HG03432 (cell line): ENCODE data around the gene MRPL28.
"Not testable (repeated sequence)": the region's sequence is repeated elsewhere in the genome, so short reads cannot be mapped to it uniquely, and the experiment has no call there.

Experiments
- ATAC-seq: cut with Tn5 transposase; IDR thresholded peaks from one replicate; pipeline ENCODE4 v1.9.1; 2021; ENCODE audit warnings: mild to moderate bottlenecking, moderate library complexity; ENCODE audit not compliant: unreplicated experiment

MRPL28 gene

DNA sequence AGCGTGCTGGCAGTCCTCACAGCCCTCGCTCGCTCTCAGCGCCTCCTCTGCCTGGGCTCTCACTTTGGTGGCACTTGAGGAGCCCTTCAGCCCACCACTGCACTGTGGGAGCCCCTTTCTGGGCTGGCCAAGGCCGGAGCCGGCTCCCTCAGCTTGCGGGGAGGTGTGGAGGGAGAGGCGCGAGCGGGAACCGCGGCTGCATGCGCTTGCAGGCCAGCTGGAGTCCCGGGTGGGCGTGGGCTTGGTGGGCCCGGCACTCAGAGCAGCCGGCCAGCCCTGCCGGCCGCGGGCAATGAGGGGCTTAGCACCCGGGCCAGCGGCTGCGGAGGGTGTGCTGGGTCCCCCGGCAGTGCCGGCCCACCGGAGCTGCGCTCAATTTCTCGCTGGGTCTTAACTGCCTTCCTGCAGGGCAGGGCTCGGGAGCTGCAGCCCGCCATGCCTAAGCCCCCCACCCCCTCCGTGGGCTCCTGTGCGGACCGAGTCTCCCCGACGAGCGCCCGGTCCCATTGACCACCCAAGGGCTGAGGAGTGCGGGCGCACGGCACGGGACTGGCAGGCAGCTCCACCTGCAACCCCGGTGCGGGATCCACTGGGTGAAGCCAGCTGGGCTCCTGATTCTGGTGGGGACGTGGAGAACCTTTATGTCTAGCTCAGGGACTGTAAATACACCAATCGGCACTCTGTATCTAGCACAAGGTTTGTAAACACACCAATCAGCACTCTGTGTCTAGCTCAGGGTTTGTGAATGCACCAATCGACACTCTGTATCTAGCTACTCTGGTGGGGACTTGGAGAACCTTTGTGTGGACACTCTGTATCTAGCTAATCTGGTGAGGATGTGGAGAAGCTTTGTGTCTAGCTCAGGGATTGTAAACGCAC is 29.0 kb downstream of the MRPL28 start:
- ATAC-seq, result not testable (repeated sequence)

DNA sequence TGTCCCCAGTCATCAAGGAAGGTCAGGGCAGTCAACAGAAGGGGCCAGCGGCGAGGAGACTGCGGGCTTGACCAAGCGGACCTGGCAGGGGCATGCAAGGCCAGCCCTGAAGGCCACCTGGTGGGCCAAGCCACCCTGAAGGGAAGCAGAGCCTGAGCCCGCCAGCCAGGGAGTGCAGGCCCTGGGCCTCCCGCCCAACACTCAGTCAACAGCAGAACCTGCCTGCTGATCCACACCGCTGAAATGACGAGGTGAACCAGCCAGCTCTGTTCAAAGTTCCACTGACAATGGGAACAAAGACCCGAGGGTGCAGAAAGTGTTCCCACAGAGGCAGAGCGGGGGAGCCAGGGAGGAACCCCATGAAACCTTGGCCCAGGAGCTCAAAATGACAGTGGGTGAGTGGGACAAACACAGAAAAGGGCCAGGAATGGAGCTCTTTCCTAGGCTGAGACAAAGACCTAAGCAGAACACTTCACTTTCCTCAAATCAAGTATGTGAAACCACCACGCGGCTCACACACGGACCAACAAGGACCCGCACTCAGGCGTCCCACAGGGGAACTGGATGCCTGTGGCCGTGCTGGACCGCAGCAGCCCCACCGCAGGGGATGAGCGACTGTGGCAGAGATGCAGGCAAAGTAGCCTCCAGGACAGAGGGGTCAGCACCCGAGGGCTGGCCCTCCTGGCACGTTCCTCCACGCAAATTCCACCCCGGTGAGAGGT is 29.8 kb downstream of the MRPL28 start:
- ATAC-seq, result no peak

DNA sequence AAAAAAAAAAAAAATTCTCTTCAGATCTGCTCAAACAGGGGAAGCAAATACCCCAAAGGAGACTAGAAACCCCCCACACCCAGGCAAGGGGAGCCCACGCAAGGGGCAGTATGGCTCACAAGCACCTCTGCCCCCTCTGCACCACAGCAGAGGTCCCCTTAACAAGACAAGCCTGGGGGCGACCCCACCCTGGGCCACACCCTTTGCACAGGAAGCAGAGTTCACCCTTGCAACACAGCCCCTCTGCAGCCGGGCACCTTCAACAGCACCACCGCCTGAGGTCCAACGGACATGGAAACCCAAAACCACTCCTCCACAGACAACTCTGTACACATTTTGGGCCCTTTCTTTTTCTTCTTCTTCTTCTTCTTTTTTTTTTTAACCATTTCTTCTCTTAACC is 30.7 kb downstream of the MRPL28 start:
- ATAC-seq, result no peak

DNA sequence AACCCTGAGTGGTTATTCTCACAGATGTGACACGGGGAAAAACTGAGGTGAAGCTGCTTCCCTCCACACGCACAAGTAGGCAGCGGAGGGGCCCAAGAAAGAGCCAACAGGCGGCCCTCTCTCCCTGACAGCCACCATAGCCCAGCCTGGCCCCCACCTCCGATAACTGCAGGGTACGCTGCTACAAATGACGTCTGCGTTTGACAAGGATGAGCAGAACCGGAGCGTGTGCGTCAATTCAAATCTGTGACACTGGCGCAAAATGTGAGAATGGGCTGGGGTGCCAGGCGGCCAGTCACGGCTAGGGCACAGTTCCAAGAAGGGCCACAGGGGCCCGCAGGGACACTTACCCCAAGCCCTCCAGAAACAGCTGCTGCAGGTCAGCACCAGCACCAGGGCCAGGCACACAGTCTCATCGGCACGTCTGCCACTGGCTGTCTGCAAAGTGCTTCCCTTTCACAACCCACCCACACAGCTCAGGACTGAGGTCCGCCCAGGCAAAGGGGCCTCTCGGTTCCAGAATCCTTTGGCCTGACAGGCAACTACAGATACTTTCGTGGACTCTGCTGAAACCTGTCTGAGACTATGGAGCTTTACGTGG is 32.3 kb downstream of the MRPL28 start:
- no peak for ATAC-seq

DNA sequence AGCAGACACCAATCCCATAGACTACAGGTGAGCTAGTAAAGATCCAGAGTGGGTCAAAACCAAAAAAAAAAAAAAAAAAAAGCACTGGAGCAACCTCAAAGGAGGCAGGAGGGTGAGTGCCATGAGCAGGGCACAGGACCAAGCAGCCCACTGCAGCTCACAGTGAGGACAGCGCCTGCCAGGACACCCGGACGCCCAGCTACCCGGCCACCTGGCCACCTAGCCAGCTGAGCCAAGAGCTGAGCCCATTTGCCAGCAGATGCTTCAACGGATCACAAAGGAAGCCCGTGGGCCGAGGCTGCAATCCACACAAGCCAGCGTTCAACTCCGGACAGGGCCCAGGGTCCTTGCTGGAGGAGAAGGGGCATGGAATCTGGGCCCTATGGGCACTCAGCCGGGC is 32.9 kb downstream of the MRPL28 start:
- ATAC-seq, result no peak

DNA sequence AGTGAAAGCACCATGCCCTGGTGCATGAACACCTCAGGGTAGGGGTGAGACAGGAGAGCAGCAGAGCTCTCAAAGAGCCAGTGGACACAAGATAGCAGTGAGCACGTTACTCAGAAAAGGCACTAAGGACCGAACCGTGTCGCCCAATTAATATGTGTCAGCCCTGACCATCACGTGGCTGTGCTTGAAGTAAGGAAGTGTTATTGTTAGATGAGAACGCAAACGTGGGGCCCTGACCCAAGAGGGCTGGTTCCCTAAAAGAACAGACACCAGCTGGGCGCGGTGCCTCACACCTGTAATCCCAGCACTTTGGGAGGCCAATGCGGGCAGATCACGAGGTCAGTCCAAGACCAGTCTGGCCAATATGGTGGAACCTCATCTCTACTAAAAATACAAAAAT is 34.1 kb downstream of the MRPL28 start:
- ATAC-seq, result no peak

DNA sequence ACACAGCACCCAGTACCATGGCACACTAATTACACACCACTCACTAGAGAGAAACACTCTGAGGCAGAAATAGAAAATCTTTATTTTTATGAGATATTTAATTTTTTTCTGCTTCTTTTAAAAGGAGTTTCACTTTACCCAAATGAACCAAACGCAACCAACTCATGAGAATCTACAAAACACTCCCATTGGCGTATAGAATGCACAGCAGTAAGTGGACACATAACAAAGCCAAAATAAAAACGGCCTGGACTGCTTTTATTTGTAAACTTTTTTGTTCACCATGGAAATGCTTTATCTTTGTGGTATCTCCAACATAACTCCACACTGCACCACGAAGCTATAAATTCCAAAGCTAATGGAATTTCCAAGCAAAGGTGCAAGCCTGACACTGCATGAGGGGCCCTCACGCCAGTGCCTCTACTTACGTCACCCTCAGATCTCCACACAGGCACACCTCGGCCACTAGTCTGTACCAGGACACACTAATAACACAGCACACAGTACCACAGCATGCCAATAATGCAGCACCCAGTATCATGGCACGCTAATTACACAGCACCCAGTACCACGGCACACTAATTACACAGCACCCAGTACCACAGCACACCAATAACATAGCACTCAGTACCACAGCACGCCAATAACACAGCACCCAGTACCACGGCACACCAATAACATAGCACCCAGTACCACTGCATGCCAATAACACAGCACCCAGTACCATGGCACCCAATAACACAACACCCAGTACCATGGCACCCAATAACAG is 35.3 kb downstream of the MRPL28 start:
- ATAC-seq, result not testable (repeated sequence)

DNA sequence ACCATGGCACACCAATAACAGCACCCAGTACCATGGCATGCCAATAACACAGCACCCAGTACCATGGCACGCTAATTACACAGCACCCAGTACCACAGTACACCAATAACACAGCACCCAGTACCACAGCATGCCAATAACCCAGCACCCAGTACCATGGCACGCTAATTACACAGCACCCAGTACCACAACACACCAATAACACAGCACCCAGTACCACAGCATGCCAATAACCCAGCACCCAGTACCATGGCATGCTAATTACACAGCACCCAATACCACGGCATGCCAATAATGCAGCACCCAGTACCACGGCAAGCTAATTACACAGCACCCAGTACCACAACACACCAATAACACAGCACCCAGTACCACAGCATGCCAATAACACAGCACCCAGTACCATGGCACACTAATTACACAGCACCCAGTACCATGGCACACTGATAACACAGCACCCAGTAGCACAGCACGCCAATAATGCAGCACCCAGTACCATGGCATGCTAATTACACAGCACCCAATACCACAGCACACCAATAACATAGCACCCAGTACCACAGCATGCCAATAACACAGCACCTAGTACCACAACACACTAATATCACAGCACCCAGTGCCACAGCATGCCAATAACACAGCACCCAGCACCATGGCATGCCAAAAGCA is 36.0 kb downstream of the MRPL28 start:
- ATAC-seq, result not testable (repeated sequence)

DNA sequence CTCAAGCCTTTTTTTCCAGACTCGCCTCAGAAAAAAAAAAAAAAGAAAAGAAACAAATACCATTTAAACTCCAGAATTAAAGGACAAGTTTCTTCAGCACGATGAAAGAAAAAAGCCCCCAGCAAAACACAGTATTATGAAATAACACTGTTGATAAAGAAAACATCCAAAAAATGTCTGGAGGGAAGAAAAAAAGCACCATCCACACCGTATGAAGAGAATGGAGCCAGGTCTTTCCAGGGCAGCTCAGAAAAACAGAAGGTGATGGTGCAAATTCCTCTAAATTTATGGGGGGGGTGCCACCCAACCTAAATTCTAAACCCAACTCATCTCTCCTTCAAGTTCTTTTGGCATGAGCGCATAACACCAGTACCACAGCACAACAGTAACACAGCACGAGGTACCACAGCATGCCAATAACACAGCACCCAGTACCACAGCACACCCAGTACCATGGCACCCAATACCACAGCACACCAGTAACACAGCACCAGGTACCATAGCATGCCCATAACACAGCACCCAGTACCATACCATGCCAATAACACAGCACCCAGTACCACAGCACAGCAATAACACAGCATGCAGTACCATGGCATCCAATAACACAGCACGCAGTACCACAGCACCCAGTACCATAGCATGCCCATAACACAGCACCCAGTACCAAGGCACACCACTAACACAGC is 36.8 kb downstream of the MRPL28 start:
- ATAC-seq, result no peak

DNA sequence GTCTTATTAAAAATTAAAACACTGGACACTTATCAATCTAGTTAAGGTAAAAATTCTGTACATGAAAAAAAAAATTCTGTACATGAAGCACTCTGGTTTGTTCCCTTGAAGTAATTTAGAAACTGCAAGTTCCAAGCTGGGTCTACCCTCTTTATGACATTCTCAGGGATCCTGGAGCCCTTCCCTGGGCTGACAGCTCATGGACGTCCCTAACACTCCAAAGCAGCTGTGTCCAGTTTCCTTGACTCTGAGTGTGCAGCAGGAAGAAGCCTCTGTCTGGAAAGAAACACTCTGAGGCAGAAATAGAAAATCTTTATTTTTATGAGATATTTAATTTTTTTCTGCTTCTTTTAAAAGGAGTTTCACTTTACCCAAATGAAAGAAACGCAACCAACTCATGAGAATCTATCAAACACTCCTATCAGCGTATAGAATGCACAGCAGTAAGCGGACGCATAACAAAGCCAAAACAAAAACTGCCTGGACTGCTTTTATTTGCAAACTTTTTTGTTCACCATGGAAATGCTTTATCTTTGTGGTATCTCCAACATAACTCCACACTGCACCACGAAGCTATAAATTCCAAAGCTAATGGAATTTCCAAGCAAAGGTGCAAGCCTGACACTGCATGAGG is 39.0 kb downstream of the MRPL28 start:
- not testable (repeated sequence) for ATAC-seq

DNA sequence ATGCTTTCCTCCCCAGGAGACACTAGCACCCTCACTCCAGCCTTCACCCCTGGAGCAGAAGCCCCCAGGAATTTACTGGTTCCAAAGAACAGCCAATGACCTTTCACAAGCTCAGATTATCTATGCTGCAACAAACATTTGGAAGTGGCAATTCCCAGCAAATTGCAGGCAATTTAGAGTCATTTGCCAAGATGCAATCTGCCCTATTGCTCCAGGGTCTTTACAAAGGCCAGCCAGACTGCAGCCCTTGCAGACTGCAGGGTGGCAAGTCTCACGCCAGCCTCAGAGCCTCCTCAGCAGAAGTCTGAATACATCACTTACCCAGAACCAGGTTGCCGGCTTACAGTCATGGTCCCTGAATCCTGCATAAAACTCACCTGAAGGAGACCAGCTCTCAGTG is 39.6 kb downstream of the MRPL28 start:
- ATAC-seq, result no peak

DNA sequence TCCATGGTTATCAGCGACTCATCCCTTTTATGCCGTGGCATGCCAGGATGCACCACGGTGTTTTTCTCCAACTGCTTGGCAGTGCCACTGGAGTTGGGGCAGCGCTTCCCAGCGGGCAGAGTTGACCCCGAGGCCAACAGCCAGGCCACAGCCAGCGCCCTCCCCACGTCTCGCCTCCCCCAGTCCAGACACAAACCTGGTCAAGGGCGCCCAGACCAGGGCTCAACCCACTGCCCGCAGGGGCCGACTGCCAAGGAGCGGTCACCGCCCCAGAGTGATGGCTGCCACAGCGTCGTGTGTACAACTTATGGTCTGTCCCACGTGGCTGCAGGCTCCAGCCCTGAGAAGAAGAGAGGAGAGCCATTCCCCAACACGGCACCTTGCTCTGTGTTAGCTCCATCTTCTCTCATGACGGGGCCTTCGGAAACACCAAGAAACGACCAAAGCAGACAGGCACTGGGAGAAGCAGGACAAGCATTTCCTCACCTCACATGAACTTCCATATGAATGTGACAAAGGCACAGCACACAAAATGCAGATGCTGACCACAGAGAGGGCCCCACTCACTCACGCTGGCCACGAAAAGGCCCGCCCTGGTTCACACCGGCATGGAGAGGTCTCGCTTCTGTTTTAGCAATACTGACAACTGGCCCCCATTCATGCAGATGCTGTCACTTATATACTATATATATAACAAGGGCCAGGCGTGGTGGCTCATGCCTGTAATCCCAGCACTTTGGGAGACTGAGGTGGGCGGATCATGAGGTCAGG is 44.8 kb downstream of the MRPL28 start:
- ATAC-seq, result no peak

DNA sequence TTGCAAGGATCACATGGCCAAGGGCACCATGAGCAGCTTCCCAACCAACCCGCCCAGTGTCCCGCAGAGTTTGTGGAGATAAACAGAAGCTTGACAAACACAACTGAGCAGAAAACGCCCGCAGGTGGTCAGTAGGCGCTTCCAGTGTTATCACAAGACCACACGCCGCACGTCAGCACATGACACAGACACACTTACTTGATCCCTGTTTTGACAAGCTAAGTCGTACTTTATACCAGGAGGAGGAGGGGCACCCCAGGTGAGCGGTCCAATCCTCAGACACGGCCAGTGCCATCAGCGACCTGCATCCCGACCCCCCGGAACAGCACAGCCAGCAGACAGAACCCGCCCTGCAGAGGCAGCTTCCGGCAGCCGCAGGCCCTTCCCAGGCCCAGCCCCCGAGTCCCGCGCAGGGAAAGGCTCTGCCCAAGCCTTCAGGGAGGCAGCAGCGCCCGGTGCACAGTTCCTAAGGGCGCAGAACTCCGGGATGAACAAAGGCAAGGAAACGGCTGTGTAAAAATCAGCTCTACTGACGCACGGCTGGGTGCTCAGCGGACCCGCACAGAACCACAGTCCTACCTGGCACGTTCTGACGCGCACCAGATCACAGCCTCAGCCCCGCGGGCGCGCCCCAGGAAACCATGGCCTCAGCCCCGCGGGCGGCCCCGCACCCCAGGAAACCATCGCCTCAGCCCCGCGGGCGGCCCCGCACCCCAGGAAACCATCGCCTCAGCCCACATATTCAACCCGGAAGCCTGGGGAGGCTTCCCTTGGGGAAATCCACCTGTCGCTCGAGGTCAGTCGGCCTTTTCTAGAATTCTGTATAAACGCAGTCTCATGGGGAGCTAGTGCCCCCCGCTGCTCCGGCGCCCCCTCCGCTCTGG is 45.6 kb downstream of the MRPL28 start:
- peak; percentile 51 for ATAC-seq

DNA sequence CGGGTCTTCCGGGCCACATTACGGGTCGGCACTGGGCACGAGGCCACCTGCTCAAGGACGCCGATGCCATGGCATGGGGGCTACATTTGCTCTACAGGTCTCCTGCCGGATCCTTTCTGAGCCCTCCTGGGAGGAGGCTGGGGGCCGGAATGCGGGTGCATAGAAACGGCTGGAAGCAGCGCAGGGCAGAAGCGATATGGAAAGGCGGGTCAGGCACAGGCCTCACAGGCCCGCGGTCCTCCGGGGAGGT is 46.2 kb downstream of the MRPL28 start:
- no peak for ATAC-seq

DNA sequence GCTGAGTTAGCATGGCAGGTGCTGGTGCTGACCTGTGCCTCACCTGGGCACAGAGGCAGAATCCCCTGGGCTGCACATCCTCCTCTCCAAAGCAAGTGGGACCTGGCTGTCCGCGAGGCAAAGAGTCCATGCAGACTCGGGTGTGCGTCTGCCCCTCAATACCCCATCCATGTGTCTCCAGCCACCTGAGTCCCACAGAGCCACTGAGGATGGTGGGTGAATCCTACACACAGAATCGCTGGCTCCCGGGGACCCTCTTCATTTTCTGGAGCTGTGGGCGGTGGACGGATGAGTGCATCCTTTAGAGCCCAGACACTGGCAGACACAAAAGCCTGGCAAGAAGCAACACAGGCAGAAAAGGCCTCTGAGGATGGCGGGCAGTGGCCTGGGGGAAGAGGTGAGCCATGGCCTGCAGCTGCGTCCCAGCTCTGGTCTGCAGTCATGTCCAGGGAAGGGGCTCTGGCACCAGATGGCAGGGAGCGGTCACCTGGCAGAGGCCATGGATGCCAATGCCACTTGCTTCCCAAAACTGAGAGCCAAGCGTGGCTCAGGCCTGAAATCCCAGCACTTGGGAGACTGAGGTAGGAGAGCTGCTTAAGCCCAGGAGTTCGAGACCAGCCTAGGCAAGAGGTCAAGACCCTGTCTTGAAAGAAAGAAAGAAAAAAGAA is 47.7 kb downstream of the MRPL28 start:
- no peak for ATAC-seq

DNA sequence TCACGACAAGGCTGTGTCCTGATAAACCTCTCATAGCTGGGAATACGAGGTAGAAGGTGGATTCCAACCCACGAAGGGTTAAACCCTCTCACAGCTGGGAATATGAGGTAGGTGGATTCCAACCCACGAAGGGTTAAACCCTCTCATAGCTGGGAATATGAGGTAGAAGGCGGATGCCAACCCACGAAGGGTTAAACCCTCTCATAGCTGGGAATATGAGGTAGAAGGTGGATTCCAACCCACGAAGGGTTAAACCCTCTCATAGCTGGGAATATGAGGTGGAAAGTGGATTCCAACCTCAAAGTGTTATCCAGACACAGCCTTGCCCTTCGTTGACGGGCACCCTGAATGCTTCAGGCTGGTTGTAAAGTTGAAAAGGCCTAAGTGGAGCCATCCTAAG is 48.8 kb downstream of the MRPL28 start:
- ATAC-seq, result no peak

DNA sequence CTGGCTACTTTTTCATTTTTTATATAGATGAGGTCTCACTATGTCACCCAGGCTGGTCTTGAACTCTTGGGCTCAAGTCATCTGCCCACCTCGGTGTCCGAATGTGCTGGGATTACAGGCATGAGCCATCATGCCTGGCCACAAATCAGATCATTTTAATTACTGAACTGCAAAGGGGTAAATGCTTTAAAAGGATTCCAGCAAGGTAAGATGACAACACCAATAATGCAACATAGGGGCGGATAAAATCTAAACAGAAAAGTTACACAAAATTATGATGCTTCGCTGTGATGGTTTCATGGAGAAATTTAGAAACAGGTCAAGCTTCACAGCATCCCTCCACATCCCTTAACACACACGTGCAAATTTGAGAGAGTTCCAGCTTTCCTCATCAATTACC is 50.1 kb downstream of the MRPL28 start:
- ATAC-seq, result no peak

DNA sequence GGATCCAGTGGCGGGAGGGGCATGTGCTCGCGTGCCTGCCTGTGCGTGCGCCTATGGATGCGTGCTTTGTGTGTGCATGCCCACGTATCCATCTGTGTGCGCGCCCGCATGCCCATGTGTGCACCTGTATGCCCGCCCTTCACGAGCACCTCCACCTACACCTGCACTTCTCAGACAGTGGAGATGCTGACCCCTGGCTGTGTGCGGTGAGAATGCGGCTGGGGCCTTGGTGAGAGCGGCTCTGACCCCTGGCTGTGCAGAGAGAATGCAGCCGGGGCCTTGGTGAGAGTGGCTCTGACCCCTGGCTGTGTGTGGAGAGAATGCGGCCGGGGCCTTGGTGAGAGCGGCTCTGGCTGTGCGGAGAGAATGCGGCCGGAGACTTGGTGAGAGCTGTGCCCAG is 51.7 kb downstream of the MRPL28 start:
- no peak for ATAC-seq
